ENCODE measurements around the gene GPR87.

DNA sequence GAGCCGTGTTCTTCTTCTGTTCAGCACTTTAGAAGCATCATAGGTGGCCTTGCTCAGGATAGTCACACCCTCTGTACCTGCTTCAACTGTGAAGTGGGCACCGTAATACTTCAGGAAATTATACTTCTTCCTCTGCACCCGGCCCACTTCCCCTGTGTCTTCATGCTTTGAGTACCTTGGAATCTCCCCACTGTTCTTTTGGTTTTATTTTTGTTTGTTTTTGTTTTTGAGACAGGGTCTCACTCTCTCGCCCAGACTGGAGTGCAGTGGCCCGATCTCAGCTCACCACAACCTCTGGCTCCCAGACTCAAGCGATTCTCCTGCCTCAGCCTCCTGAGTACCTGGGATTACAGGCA is 40.0 kb downstream of the GPR87 start:
- TF ChIP-seq, protein P1, sequence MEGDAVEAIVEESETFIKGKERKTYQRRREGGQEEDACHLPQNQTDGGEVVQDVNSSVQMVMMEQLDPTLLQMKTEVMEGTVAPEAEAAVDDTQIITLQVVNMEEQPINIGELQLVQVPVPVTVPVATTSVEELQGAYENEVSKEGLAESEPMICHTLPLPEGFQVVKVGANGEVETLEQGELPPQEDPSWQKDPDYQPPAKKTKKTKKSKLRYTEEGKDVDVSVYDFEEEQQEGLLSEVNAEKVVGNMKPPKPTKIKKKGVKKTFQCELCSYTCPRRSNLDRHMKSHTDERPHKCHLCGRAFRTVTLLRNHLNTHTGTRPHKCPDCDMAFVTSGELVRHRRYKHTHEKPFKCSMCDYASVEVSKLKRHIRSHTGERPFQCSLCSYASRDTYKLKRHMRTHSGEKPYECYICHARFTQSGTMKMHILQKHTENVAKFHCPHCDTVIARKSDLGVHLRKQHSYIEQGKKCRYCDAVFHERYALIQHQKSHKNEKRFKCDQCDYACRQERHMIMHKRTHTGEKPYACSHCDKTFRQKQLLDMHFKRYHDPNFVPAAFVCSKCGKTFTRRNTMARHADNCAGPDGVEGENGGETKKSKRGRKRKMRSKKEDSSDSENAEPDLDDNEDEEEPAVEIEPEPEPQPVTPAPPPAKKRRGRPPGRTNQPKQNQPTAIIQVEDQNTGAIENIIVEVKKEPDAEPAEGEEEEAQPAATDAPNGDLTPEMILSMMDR (IDR thresholded peaks at IDR 0.05), result no peak
- no peak for TF ChIP-seq POLR2A (IDR thresholded peaks at IDR 0.05)

Measured in testis (tissue), 2 donors.